Glutamatergic neuron (in vitro differentiated cells): ENCODE measurements around the gene MC4R. TPM values are rescaled to one million over a fixed set of nuclear protein-coding genes. Genes with fewer than 3 reads are reported as not detected.

Source experiments
- DNase-seq: peaks from one replicate; pipeline ENCODE4 v3.0.0; 2022
- H3K27ac Mint-ChIP-seq: one replicate; pipeline ENCODE4 v1.8.0; 2020; ENCODE audit warnings: mild to moderate bottlenecking, mixed read lengths, inconsistent platforms; ENCODE audit not compliant: unreplicated experiment
- H3K27me3 Mint-ChIP-seq: one replicate; pipeline ENCODE4 v1.8.0; 2020; ENCODE audit warnings: mild to moderate bottlenecking, moderate library complexity, mixed read lengths, inconsistent platforms; ENCODE audit not compliant: unreplicated experiment
- H3K36me3 Mint-ChIP-seq: one replicate; pipeline ENCODE4 v1.8.0; 2020; ENCODE audit warnings: mild to moderate bottlenecking, mixed read lengths, inconsistent platforms; ENCODE audit not compliant: unreplicated experiment
- H3K4me1 Mint-ChIP-seq: one replicate; pipeline ENCODE4 v1.8.0; 2020; ENCODE audit warnings: mild to moderate bottlenecking, low read depth, mixed read lengths, inconsistent platforms; ENCODE audit not compliant: unreplicated experiment
- H3K4me3 Mint-ChIP-seq: one replicate; pipeline ENCODE4 v1.8.0; 2020; ENCODE audit warnings: mild to moderate bottlenecking, mixed read lengths, inconsistent platforms; ENCODE audit not compliant: unreplicated experiment
- H3K9me3 Mint-ChIP-seq: one replicate; pipeline ENCODE4 v1.8.0; 2020; ENCODE audit warnings: mild to moderate bottlenecking, moderate library complexity, mixed read lengths, inconsistent platforms; ENCODE audit not compliant: unreplicated experiment
- total RNA-seq: library from RNA; stranded (reverse); fragmentation: NEBNext Ultra II Directional; extraction: Animal tissue kit (Norgen Biotek cat#: 25700); gene quantifications from one replicate; pipeline ENCODE4 v1.2.1, GENCODE V29; 2021; ENCODE audit not compliant: unreplicated experiment
- TF ChIP-seq, protein P1 (sequence below): fragments of 200-600 bp; sonication (generic); IDR thresholded peaks from one replicate; pipeline ENCODE4 v1.5.0; 2021; ENCODE audit not compliant: partially characterized antibody, unreplicated experiment

MC4R gene
- total RNA-seq, 1 donor from 2014 or later = not detected

DNA sequence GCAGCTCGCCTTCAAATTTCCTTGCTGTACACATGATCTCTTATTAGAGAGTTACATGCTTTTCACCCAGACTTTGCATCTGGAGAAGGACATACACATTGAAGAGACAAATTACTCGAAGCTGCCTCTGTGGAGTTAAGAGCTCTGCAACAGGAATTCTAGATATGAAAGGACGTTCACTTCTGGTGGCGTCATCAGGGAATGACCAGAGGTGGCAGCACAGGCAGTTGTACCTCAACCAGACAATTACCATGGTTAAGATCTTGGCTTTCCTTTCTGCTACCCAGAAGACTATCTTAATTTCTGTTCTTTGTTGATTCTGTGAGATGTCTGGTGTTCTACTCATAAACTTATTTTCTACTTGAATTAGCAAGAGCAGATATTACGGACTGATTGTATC, 39.1 kb upstream of the MC4R start:
- Mint-ChIP-seq H3K36me3 (no peaks in the 10 kb centered on the region), H3K27me3 (no peaks in the 10 kb centered on the region), H3K27ac (no peak overlapping the region), H3K9me3 (peaks cover 3% of the 10 kb centered on the region), H3K4me1 (no peaks in the 10 kb centered on the region), H3K4me3 (no peak overlapping the region)
- no peak for DNase-seq
- TF ChIP-seq, protein P1, sequence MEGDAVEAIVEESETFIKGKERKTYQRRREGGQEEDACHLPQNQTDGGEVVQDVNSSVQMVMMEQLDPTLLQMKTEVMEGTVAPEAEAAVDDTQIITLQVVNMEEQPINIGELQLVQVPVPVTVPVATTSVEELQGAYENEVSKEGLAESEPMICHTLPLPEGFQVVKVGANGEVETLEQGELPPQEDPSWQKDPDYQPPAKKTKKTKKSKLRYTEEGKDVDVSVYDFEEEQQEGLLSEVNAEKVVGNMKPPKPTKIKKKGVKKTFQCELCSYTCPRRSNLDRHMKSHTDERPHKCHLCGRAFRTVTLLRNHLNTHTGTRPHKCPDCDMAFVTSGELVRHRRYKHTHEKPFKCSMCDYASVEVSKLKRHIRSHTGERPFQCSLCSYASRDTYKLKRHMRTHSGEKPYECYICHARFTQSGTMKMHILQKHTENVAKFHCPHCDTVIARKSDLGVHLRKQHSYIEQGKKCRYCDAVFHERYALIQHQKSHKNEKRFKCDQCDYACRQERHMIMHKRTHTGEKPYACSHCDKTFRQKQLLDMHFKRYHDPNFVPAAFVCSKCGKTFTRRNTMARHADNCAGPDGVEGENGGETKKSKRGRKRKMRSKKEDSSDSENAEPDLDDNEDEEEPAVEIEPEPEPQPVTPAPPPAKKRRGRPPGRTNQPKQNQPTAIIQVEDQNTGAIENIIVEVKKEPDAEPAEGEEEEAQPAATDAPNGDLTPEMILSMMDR = peak; percentile 12

DNA sequence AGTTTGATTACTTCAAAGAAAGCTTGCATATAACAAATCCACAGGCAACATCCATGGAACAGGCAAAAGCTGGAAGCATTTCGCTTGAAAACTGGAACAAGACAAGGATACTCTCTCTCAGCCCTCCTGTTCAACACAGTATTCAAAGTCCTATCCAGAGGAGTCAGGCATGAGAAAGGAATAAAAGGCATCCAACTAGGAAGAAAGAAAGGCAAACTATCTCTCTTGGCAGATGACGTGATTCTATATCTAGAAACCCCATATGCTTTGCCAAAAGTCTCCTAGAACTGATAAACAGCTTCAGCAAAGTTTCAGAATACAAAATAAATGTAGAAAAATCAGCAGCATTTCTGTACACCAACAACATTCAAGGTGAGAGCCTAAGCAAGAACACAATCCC, 34.1 kb upstream of the MC4R start:
- Mint-ChIP-seq H3K4me3 (no peak overlapping the region), H3K27ac (no peak overlapping the region), H3K9me3 (peaks cover 3% of the 10 kb centered on the region), H3K27me3 (no peaks in the 10 kb centered on the region), H3K36me3 (no peaks in the 10 kb centered on the region), H3K4me1 (no peaks in the 10 kb centered on the region)
- DNase-seq = no peak
- TF ChIP-seq, protein P1 = no peak

DNA sequence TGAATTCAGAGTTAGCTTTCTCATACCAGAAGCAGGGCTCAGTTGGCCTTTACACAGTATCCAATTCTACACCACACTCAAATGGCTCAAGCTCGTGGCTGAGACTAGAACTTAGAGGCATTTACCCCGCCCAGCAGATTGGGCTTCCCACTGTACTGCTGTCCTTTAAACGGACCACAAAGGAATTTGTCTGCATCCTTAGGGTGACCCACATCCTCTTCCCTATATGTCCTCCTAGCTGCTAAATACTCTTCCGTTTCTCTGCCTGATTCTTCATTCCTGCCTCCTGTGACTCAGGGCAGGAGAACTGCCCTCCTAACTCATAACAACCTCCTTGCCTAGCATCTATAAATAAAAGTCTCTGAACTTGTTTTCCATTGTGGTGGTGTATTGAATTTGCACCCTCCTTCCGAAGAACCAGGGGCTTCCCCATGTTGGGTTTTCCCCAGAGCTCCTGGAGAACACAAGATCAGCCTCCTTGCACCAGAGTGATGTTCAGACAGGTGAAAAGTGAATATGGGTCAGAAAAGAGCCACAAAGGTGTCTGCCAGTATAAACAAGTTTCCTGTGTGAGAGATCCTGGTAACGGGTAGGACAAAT, 32.0 kb upstream of the MC4R start:
- Mint-ChIP-seq H3K4me3 (no peak overlapping the region), H3K27ac (no peak overlapping the region), H3K36me3 (no peaks in the 10 kb centered on the region), H3K27me3 (no peaks in the 10 kb centered on the region), H3K9me3 (peaks cover 3% of the 10 kb centered on the region), H3K4me1 (no peaks in the 10 kb centered on the region)
- TF ChIP-seq, protein P1 = no peak
- no peak for DNase-seq

DNA sequence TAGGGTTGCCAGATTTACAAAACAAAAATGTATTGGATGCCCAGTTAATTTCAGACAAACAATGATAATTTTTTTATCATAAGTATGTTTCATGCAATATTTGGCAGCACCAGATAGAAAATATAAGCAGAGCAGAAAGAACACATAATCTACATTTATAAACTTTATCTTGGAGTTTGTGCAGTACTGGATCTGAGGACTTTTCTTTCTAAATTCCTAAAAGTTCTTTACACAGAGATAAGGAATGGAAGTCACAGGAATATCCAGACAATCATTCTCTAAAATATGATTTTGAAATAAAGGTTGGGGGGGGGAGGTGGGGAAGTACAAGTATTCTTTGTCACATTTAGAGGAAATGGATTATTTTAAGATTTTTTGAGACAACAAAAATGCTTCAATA, 28.8 kb upstream of the MC4R start:
- Mint-ChIP-seq H3K4me1 (no peaks in the 10 kb centered on the region), H3K4me3 (no peak overlapping the region), H3K36me3 (no peaks in the 10 kb centered on the region), H3K27ac (no peak overlapping the region), H3K9me3 (no peaks in the 10 kb centered on the region), H3K27me3 (no peaks in the 10 kb centered on the region)
- TF ChIP-seq, protein P1 = no peak
- no peak for DNase-seq

DNA sequence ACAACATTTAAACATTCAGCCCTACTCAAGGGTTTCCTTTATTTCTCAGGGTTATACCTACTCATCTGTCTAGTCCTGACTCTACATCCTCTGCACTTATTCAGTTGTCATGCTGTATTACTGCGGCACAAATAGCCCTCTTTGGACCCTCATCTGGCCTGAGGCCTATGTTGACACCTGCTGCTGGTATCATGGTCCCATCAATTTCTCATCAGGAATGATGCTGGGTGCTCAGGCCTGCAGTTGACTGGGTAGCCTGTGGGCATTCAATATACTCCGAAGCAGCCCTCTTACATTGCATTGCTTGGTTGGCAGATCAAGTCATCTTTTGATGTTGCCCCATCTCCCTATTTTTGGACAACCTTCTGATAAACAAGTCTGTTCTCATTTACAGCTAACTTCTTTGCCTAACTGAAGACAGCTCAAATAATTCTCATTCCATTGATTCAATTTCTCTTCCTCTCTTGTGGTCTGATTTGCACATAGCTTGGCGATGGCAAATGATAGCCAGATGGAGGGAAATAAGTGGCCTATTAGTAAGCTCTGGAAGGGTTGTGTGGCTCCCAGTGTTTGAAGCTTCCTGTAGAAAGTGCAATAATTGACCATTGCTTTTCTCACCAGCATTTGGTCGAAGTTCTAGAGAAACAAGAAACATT, 19.1 kb upstream of the MC4R start:
- TF ChIP-seq, protein P1 = no peak
- Mint-ChIP-seq H3K36me3 (no peaks in the 10 kb centered on the region), H3K4me1 (no peaks in the 10 kb centered on the region), H3K9me3 (no peaks in the 10 kb centered on the region), H3K27me3 (no peaks in the 10 kb centered on the region), H3K27ac (no peak overlapping the region), H3K4me3 (no peak overlapping the region)
- no peak for DNase-seq
